ENCODE results near the gene ZBTB40.

Gene ZBTB40

GRCh38 chr1:22451702-22452480 lies at the start of gene ZBTB40:
Gene ZBTB40, plus strand, starts transcription at chr1:22451851. Its CDS starts 38,098 bp downstream, at chr1:22489949.
- peak; percentile 98 for DNase-seq (ENCODE audit: low spot score)

DNA sequence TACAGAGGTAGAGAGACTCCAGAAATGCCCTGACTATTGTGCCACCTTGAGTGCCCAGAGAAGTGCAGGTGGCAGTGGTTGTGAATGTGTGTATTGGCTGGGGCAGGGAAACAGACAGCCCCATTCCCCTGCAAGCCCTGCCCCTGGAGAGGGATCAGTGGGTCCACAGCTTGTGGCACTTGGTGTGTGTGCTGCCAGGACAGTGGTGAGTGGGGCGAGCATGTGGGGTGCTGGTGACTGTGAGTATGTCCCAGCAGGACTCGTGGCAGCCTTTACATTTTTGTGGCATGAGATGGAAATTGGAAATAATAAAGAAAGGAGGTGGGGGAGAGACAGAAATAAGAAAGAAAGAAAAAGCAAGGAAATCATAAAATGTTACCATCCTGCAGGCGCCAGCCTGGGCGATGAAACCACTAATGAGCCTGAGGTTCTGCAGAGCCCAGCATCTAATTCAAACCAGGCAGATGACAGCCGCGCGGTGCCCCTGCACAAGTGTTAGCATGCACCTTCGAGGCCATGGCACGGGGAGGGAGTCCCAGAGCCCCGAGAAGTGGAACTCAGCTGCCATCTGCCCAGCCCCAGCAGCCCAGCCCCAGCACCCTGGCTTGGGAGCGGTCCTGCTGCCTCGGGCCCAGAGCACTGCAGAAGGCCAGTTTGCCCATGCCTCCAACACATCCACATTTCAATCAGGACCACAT lies 49.1 kb upstream of the ZBTB40 start:
- no peak for DNase-seq (ENCODE audit: low spot score)

GRCh38 chr1:22404486-22404885 lies 47.2 kb upstream of the ZBTB40 start:
- no peak for DNase-seq (ENCODE audit: low spot score)

DNA sequence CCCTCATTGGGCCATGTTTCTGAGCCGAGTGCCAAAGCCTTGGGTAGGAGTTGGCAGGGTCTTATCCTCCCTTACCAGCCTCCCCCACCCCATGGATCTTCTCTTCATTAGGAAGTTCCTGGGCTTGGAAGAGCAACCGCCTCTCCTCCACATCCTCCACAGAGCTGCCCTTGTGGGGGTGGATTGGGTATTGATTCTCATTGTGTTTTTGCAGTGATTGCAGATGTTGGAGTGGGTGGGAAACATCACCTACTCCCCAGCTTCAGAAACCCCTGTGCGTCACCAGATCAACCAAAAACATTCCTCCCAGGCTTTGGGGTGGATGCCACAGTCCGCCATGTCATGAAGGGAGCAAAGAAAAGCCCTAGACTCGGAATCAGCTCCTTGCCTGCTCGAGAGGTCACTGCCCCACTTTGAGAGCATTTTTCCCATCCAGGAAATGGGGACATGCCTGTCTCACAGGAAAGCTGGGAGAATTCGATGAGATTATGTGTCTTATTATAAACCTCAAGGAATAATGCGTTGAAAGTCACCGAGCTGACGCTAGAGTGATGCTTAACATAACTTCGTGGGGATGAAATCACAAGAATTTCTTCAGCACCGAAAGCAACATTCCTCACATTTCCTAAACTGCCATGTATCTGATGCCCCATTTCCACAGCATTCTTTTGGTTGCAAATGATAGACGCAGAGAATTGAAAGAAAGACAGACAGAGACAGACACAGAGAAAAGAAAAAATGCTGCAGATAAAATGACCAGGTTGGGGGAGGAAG lies 44.7 kb upstream of the ZBTB40 start:
- DNase-seq (ENCODE audit: low spot score), result no peak

GRCh38 chr1:22408230-22408629 lies 43.4 kb upstream of the ZBTB40 start:
- DNase-seq (ENCODE audit: low spot score), result no peak

- no peak for DNase-seq (ENCODE audit: low spot score)
Observed at GRCh38 chr1:22410401-22410800, 41.2 kb upstream of the ZBTB40 start.

- DNase-seq (ENCODE audit: low spot score), result no peak
Observed at GRCh38 chr1:22410928-22411495, 40.6 kb upstream of the ZBTB40 start.

- no peak for DNase-seq (ENCODE audit: low spot score)
Observed at GRCh38 chr1:22411589-22411988, 40.1 kb upstream of the ZBTB40 start.

DNA sequence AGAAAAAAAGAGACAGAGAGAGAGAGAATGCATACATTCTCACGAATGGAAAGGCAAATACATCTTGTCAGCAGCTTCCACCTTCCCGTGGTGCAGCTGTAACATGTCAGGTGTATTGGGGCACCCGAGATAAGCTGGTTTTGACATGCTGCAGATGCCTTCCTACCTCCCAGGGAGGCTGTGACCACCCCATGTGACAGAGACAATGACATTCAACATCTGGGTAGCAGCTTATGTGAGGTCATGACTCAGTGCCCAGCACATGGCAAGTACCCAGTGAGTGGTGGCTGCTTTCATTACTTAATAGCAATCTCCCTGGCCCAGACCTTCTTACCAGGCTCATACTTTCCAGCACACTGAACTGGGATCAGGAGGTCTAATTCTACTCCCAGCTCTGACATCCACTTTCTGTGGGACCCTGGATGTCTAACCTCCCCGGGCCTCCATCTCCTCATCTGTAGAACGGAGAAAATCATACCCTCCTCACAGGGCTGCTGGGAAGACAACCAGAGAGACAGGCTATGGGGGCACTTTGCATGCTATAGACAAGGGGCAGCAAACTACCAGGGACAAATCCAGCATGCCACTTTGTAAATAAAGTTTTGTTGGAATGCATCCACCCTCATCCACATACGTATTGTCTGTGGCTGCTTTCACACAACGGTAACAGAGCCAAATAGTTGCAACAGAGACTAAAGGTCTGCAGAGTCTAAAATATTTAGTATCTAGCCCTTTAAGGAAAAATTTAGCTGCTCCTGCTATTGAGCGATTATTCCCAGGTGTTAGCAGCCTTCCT lies 38.5 kb upstream of the ZBTB40 start:
- no peak for DNase-seq (ENCODE audit: low spot score)

GRCh38 chr1:22413799-22414198 lies 37.9 kb upstream of the ZBTB40 start:
- DNase-seq (ENCODE audit: low spot score), result no peak

GRCh38 chr1:22414244-22414751 lies 37.4 kb upstream of the ZBTB40 start:
- DNase-seq (ENCODE audit: low spot score), result no peak

- no peak for DNase-seq (ENCODE audit: low spot score)
Observed at GRCh38 chr1:22415489-22415888, 36.2 kb upstream of the ZBTB40 start.

- DNase-seq (ENCODE audit: low spot score), result peak; percentile 60
Observed at GRCh38 chr1:22416555-22417454, 34.8 kb upstream of the ZBTB40 start.

DNA sequence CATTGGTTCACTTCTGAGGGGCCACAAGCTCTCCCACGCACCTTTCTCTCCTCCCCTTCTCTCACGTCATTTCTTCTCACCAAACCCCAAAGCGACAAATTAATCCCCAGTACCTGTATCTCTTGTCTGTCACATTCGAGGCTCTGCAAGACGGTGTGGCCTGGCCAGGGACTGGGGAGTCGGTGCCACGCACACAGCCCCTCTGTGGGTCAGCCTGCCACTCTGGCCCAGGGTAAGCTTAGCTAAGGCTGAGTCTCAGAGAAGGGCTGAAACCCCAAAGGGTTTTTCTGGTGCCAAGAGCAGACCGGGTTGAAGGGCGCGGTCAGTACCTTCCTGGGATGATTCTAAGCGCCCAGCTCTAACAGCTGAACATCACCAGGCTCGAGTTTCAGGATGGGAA lies 34.2 kb upstream of the ZBTB40 start:
- DNase-seq (ENCODE audit: low spot score), result no peak

- DNase-seq (ENCODE audit: low spot score), result no peak
Observed at GRCh38 chr1:22418312-22418711, 33.3 kb upstream of the ZBTB40 start.

DNA sequence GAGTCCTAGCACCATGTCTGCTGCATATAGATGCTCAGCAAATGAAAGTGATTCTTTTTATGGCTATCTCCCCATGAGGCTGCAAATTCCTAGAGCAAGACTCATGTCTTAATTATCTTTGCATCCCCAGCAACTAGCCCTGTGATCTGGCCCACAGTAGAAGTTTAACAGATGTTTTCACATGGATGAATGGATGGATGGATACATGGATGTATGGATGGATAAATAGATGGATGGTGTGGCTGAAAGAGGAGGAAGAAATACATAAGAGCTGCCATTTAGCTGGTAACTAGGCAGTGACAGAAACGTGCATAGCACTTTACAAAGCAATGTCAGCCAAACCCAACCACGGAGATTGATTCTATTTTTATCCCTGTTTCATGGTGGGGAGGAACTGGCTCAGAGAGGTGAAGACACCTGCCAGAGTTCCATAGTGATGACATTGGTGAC lies 32.7 kb upstream of the ZBTB40 start:
- DNase-seq (ENCODE audit: low spot score), result no peak

DNA sequence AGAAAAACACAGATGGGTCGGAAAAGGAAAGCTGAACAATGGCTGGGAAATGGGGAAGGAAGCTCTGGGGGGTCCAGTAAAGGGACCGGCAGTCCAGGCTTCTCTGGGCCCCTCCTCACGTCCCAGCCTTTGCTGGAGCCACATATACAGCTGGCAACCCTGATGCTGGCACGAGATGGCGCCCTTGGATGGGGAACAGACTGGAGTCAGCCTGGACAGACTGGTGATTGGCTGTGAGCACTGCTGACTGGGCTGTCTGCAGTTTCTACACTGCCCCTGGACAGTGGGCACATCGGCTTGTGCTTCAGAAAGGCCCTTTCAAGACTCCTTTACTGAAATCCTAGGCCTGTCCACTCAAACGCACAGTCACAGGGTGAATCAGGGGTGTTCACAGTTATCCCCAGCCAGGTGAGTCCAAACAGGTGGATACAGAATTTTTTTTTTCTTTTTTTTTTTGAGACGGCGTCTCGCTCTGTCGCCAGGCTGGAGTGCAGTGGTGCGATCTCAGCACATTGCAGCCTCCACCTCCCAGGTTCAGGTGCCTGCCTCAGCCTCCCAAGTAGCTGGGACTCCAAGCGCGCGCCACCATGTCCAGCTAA lies 31.1 kb upstream of the ZBTB40 start:
- DNase-seq (ENCODE audit: low spot score), result peak; percentile 63

DNA sequence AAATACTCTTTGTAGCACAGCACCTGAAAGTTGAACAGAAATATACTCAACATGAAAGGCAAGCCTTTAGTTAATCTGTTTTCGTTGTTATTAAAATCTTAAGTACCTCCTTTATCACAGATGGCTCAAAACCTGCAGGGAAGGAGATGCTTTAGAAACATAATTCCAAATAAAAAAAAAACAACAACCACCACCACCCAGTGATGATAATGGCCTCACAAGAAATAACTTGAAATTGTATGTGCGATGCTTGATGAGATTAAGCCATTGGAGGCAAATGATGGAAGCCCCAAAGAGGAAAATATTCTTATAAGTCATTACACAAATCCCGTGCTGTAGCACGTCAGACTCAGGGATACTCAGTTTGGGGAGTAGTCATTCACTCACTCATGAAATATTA lies 24.9 kb upstream of the ZBTB40 start:
- no peak for DNase-seq (ENCODE audit: low spot score)

DNA sequence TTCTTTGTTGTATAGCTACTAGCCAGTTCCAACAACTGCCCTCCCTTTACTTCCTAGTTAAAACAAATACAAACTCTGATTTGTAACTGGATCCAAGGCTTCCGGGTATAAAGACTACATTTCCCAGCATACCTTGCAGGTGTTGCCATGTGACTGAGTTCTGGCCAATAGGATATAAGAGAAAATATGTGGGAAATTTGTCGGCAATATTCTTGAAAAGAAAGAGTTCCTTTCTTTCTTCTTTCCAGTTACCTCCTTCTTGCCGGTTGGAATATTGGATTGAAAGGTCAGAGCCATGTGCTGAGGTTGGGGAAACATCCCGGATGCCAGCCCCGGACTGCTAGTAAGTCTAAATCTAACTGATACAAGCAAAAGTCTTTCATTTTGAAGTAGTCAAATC lies 23.0 kb upstream of the ZBTB40 start:
- DNase-seq (ENCODE audit: low spot score), result no peak

- no peak for DNase-seq (ENCODE audit: low spot score)
Observed at GRCh38 chr1:22431965-22432364, 19.7 kb upstream of the ZBTB40 start.
